NCI-H1694 treated with DMSO at 0.1 percent for 48 hours (cell line): ENCODE measurements around the gene RGS7.

Source experiments
- DNase-seq: peaks from one replicate; lab custom pipeline; 2025; lab: John Stamatoyannopoulos, UW

The RGS7 gene

DNA sequence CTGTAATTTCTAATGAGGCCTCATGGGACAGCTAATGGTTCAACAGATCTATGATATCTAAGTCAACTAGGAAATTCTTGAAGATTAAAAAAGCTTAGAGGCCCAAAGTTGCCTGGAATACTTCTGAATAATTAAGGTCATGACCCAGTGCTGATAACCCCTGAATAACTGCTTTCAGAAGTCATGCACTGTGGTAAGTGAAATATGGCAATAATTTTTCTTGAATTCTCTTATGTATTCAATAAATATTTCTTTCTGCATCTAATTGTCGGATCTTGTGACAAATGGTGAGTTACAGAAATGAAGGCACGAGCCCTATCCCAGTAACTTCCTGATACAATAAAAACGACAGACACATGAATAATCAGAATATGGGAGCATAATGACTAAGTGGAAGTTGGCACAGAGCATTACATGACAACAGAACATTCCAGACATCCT, 525.8 kb downstream of the RGS7 start:
- no peak for DNase-seq

GRCh38 chr1:240829487-240829886, 527.5 kb downstream of the RGS7 start:
- DNase-seq = no peak

DNA sequence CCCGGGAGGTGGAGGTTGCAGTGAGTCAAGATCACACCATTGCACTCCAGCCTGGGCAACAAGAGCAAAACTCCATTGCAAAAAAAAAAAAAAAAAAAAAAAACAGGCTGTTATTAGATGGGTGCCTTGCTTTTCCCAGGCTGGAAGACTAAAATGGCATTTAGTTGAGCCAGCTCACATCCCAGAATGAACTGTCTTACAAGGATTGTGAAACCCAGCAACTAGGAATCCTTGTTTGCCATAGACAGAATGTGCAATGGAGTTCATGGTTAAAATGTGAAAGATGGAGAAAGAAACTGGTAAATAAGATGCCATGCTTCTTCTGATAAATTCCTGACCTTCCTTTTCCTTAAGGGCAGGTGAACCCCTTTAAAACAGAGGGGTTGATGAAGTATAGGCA, 529.2 kb downstream of the RGS7 start:
- DNase-seq = no peak

GRCh38 chr1:240824238-240824637, 532.8 kb downstream of the RGS7 start:
- no peak for DNase-seq

DNA sequence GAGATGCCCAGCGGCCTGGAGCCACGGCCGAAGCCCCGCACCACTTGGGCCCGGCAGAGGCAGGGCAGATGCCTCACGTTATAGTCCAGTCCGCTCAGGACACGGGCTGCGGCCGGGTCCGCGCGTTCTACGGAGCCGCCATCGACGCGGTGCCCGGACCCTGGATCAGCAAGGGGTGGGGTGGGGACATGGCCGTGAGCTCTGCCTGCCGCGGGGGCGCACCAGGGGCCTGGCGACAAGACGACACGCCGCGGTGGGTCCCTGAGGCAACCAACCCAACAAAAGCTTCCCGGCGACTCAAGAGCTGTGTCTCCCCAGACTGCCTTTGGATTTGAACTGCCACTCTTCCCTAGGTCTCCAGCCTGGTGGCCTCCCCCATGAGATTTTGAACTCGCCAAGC, 533.6 kb downstream of the RGS7 start:
- no peak for DNase-seq

- DNase-seq = no peak
Measured at GRCh38 chr1:240821925-240822324, 535.1 kb downstream of the RGS7 start.

DNA sequence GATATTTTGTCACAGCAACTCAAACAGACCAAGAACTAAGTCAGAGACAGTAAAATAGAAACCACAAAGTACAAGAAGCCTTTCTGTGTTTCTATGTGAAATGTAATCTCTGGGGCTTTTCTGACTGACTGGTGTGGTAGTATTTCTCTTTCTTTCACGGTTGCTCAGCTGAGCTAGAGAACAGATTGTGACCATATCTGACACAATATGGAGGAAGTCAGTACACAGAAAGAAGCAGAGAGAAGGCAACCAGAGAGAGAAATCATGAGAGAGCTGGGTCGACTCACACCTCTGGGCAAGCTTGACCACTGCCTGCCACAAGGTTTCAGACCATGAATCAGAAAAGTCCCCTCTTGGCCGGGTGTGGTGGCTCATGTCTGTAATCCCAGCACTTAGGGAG, 536.2 kb downstream of the RGS7 start:
- no peak for DNase-seq

GRCh38 chr1:240816472-240816871, 540.5 kb downstream of the RGS7 start:
- DNase-seq = no peak

DNA sequence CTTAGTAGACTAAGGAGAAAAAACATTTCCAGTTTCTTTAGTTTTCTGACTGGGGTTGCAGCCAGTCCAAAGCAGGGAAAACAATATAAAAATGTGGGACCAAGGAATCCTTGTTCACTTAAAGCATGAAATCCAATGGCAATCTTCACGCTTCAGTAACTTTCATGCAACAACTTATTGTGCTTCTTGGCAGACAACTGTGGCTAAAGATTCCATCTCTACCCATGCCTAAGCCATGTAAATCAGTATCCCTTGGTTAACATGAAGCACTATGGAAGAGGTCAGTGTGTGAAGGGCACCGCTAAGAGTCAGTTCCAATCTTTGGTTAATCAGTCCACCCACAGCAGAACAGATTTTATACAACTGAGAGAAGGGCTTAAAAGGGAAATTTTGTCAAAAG, 543.3 kb downstream of the RGS7 start:
- no peak for DNase-seq

- DNase-seq = no peak
Measured at GRCh38 chr1:240811256-240811655, 545.7 kb downstream of the RGS7 start.

GRCh38 chr1:240808381-240808780, 548.6 kb downstream of the RGS7 start:
- no peak for DNase-seq

- DNase-seq = no peak
Measured at GRCh38 chr1:240806200-240806745, 550.7 kb downstream of the RGS7 start.

- DNase-seq = no peak
Measured at GRCh38 chr1:240804475-240804874, 552.5 kb downstream of the RGS7 start.

DNA sequence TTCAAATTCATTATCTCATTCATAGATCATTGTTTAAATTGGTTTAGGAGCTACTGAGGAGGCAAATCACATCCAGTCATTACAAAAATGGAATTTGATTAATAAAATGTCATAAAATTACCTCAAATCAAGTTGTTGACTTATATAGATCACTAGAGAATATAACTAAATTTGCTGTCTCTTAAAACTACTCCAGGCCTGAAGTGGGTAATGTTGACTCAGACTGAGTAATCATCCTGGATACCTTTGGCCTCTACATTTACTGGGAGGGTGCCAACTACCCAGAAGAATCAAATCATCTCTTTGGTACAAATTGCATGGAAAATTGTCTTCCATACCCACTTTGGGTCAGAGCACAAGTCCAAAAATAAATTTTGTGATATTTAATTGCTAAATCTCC, 553.9 kb downstream of the RGS7 start:
- DNase-seq = no peak

GRCh38 chr1:240802271-240802670, 554.7 kb downstream of the RGS7 start:
- no peak for DNase-seq

GRCh38 chr1:240801442-240801841, 555.6 kb downstream of the RGS7 start:
- DNase-seq = no peak

DNA sequence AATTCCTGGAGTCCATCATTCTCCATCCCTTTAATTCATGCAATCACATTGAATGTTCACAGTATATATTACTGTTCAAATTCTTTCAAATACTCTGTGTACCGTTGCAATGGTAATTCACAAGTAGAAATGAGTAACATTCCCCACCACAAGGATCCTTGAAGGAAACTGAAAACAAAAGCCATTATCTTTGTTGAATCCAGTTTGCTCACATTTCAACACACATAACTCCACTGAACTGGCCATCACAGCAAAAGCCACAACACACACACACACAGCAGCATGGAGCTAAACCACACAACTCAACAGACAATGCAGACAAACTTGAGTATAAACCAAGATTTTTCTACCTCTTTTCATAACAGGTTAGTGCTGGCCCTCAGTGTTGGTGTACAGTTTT, 556.7 kb downstream of the RGS7 start:
- DNase-seq = no peak

DNA sequence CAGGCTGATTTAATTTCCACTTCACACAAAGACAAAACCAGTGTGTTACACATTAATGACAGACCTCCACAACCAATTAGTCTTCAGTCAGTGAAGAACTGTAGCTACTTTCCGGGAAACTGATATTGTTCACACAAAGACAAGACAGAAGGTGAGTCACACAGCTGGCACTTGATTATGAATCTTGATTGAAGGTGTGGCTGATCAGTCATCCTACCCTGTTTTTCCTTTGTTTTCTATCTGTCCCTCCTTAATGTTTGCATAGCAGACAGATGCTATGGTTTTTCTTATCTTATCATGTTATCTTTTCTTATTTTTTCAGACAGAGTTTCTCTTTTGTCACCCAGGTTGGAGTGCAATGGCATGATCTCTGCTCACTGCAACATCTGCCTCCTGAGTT, 560.0 kb downstream of the RGS7 start:
- no peak for DNase-seq

GRCh38 chr1:240794046-240794843, 562.8 kb downstream of the RGS7 start:
- DNase-seq = no peak

- DNase-seq = no peak
Measured at GRCh38 chr1:240792915-240793529, 564.0 kb downstream of the RGS7 start.

GRCh38 chr1:240790856-240791255, 566.1 kb downstream of the RGS7 start:
- DNase-seq = no peak

- DNase-seq = no peak
Measured at GRCh38 chr1:240786880-240787279, 570.1 kb downstream of the RGS7 start.

DNA sequence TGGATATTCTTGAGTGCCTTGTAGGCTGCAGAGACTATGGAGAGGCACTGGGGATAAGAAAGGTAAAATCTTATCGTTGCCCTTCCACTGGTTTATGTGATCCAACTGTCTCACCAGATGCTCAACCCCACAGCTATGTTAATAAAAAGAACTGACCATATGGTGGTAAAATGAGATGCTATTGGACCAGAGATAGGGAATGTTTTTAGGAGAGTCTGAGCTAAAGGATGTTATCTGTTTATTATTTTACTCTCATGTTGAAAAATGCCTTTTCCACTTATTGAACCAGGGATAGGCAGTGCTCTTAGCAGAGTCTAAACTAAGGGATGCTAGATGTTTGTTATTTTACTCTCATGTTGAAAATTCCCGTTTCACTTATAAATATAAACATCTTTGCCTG, 572.2 kb downstream of the RGS7 start:
- peak; percentile 12 for DNase-seq
